Measurements from ENCODE around the gene CACNA2D4.

The CACNA2D4 gene

GRCh38 chr12:1869145-1869544 lies 49.3 kb downstream of the CACNA2D4 start:
- no peak for DNase-seq

- no peak for DNase-seq
Measured at GRCh38 chr12:1865284-1865866, 53.1 kb downstream of the CACNA2D4 start.

GRCh38 chr12:1864867-1865266 lies 53.6 kb downstream of the CACNA2D4 start:
- DNase-seq, result no peak

GRCh38 chr12:1864456-1864855 lies 54.0 kb downstream of the CACNA2D4 start:
- no peak for DNase-seq

- DNase-seq, result no peak
Measured at GRCh38 chr12:1863823-1864222, 54.6 kb downstream of the CACNA2D4 start.

GRCh38 chr12:1862973-1863372 lies 55.5 kb downstream of the CACNA2D4 start:
- no peak for DNase-seq

- no peak for DNase-seq
Measured at GRCh38 chr12:1859643-1860042, 58.8 kb downstream of the CACNA2D4 start.

GRCh38 chr12:1858456-1858855 lies 60.0 kb downstream of the CACNA2D4 start:
- DNase-seq, result no peak

- DNase-seq, result no peak
Measured at GRCh38 chr12:1857821-1858220, 60.6 kb downstream of the CACNA2D4 start.

GRCh38 chr12:1857086-1857485 lies 61.4 kb downstream of the CACNA2D4 start:
- DNase-seq, result no peak

- no peak for DNase-seq
Measured at GRCh38 chr12:1855241-1855640, 63.2 kb downstream of the CACNA2D4 start.

GRCh38 chr12:1853716-1854115 lies 64.7 kb downstream of the CACNA2D4 start:
- no peak for DNase-seq

GRCh38 chr12:1852076-1852475 lies 66.4 kb downstream of the CACNA2D4 start:
- no peak for DNase-seq

GRCh38 chr12:1851151-1851701 lies 67.2 kb downstream of the CACNA2D4 start:
- DNase-seq, result no peak

GRCh38 chr12:1848745-1849144 lies 69.7 kb downstream of the CACNA2D4 start:
- DNase-seq, result no peak

- no peak for DNase-seq
Measured at GRCh38 chr12:1848146-1848545, 70.3 kb downstream of the CACNA2D4 start.

- no peak for DNase-seq
Measured at GRCh38 chr12:1847411-1847810, 71.0 kb downstream of the CACNA2D4 start.

GRCh38 chr12:1846421-1847405 lies 71.7 kb downstream of the CACNA2D4 start:
- DNase-seq, result no peak

- DNase-seq, result no peak
Measured at GRCh38 chr12:1845886-1846285, 72.6 kb downstream of the CACNA2D4 start.

GRCh38 chr12:1845427-1845826 lies 73.0 kb downstream of the CACNA2D4 start:
- DNase-seq, result no peak

GRCh38 chr12:1844661-1845409 lies 73.6 kb downstream of the CACNA2D4 start:
- DNase-seq, result no peak

GRCh38 chr12:1844223-1844622 lies 74.2 kb downstream of the CACNA2D4 start:
- no peak for DNase-seq

GRCh38 chr12:1843641-1844005 lies 74.8 kb downstream of the CACNA2D4 start:
- DNase-seq, result no peak
